ENCODE data around the gene ROR1.

Gene ROR1

GRCh38 chr1:64029037-64029436, 255.2 kb downstream of the ROR1 start:
- DNase-seq (ENCODE audit: low spot score) = no peak

DNA sequence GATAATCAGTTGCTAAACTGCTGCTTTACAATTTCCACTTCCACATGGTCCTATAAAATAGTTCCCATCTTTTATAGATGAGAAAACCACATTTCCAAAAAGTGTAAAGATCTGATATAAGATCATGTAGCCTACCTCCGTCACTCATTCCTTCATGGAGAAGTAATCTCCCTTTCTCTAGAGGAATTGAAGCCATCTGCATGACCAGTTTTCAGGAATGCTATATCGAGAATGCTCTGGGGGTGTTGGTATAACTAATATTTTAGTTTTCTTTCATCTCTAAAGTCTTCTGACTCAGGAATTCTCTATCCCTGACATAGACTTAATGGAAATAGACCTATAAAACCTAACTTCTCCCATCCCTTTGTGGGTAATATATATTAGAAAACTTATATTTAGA, 256.6 kb downstream of the ROR1 start:
- DNase-seq (ENCODE audit: low spot score) = no peak

DNA sequence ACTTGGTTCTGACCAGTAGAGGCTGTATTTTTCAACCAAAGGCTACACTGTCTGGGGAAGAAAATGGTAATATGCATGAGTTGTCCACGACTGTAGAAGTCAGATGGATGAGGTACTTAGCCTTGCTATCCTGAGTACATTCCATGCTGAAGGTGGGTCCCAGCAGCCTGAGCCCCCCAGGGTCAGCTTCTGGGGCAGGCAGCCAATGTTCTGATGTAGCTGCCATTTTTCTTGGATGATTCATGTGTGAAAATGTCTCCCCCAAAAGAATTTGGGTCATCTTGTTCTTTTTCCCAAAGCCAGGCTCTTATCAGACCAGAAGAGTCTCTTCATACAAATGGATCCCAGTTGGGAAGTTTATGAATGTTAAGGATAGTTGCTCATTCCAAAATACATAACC, 257.4 kb downstream of the ROR1 start:
- no peak for DNase-seq (ENCODE audit: low spot score)

DNA sequence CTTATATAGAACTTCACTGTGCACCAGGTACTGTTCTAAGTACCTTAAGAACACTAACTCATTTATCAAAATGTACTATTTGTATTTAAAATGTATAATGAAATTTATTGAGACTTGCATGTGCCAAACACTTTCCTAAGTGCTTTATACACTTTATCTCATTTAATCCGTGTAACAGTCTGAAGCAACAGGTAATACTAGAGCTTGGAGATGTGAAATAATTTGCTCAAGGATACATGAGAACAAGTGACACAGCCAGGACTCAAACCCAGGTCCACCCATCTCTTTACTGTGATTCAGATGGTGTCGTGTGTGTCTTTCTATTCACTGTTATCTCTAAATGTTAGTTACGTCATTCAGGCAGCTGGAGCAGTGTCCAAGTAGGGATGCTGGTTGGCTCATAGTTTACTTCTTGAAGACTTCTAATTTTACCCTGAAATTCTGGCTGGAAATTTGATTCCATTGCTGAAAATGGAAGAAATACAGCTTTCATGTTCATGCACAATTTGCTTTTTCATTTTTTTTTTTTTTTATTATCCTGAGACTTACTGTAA, 259.9 kb downstream of the ROR1 start:
- no peak for DNase-seq (ENCODE audit: low spot score)

GRCh38 chr1:64036549-64036948, 262.7 kb downstream of the ROR1 start:
- DNase-seq (ENCODE audit: low spot score) = no peak

DNA sequence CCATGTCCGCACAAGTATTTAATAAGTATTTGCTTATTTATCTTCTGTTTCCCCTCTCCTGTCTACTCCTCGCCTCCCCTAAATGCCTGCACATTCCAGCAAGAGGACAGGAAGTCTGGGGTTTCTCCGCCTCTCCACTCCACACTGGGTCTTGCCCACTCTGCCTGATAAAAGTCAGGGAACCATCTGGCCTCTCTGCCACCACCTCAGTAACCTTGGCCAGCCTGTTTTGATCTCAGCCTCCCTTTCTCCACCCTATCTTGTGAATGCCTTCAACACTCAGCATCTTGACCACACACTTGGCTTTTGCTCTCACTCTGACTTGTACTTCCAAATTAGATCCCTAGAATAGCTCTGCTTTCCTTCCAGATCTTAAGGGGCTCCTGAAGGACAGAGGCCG, 264.3 kb downstream of the ROR1 start:
- no peak for DNase-seq (ENCODE audit: low spot score)

DNA sequence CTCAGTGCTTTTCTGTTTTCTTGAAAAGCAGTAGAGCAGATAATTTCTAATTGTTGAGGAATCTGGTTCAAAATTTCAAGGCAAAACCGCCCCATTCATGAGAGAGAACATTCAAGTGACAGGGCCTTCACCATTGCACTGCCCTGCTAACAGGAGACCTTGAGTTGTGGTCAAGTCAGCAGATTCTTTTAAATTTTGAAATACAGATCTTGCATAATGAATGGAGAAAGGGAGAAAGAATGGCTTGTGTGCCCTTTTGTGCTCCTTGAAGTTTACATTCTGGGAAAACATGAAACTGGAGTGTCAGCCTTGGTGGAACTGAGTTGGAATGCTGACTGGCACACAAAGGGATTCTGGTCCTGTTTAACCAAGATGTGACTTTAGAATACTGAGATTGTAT, 265.1 kb downstream of the ROR1 start:
- DNase-seq (ENCODE audit: low spot score) = no peak

- no peak for DNase-seq (ENCODE audit: low spot score)
Observed at GRCh38 chr1:64039390-64039926, 265.6 kb downstream of the ROR1 start.

DNA sequence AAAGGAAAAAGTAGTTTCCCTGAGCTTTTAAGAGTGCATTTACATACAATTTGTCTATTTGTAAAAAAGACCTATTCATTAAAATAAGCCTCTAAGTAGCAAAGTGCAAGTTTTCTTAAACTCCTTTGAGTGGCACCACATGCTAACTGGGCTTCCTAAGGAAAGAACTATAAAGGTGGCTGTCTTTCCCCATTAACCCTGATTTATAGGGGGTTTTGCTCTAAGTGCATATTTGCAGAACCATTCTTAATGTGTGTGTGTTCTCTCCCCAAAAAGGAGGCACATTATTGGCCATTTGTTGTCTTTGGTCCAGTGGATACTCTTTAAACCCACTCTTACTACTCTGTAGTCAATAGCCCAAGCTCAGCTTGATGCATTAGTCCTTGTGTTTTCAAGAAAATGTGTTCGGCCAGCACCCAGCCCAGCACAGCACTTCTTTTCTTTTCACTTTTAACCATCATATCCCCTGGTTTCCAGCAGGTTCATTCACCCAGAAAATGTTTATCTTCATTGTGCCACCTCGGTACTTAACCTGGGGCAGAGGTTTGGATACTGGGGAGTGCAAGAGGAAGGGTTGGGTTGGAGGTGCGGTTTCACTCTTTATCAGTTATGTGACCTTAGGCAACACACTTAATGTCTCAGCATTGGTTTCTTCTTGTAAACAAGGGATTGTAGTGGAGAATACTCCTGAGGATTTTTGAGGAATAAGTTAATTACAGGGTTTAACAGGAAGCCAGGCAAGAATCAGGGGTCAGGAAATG, 267.7 kb downstream of the ROR1 start:
- DNase-seq (ENCODE audit: low spot score) = no peak

DNA sequence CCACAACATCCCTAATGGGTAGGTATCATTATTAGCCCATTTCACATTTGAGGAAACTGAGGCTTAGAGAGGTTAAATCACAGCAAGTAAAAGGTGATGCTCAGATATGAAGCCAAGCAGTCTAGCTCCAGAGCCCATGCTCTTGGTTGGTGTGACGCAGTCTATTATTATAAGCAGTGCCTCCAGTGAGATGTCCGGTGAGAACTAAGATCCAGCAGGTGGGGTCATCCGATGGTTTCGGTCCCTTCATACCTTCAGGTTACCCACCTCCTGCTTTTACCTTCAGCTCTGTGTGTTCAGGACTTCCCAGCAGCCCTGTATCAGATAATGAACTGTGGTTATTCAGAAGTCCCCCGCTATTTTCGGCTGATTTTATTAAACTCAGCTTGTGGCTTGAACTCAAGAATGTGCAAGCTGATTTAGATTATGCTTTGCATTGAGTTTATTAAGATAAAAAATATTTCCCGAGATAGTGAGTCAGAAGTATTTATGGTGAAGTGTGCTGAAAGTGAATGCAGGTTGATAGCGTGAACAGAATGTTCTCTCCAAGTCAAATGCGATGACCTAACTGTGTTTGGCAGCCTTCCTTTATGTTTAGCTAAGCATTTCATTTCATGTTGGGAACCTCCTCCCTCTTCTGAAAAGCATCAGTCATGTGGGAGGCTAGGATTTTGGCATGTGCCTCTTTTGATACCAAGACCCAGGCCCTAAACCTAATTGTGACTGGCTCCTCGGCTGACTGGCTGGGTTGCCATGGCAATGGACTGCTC, 268.7 kb downstream of the ROR1 start:
- DNase-seq (ENCODE audit: low spot score) = no peak

GRCh38 chr1:64043288-64043687, 269.5 kb downstream of the ROR1 start:
- DNase-seq (ENCODE audit: low spot score) = no peak

DNA sequence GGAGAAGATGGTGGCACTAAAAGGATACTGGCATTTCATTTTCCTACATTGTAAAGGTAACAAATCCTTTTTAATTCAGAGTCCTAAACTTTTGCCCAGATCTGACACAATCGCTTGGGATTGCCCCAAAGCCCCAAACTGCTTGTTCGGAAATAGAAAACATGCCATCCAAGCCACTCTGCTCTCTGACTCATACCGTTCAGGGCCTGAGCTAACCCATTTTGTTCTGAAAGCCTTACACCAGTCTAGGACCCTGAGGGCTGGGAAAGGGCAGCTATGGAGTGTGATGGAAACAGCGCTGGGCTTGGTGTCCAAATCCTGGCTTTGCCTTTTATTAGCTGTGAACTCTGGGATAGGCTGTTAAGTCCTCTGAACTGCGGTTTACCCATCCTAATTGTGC, 270.2 kb downstream of the ROR1 start:
- no peak for DNase-seq (ENCODE audit: low spot score)

GRCh38 chr1:64046243-64046642, 272.4 kb downstream of the ROR1 start:
- no peak for DNase-seq (ENCODE audit: low spot score)

DNA sequence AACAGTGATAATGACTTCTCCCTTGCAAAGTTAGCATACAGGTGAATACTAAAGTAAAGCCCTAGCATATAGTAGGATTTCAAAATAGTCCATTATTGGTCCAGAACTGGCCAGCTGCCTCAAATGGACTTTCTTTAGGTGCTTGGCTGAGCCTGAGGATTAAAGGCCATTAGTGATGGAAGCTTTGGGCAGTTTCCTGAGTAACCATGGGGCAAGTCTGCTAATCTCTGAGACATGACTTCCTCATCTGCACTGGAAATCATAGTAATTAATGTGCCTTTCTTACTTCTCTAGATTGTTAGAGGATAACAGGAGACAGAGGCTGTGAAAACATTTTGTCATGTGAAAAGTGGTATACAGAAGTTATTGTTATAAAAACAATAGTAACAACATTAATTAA, 273.1 kb downstream of the ROR1 start:
- no peak for DNase-seq (ENCODE audit: low spot score)

- DNase-seq (ENCODE audit: low spot score) = no peak
Observed at GRCh38 chr1:64047549-64047996, 273.8 kb downstream of the ROR1 start.

DNA sequence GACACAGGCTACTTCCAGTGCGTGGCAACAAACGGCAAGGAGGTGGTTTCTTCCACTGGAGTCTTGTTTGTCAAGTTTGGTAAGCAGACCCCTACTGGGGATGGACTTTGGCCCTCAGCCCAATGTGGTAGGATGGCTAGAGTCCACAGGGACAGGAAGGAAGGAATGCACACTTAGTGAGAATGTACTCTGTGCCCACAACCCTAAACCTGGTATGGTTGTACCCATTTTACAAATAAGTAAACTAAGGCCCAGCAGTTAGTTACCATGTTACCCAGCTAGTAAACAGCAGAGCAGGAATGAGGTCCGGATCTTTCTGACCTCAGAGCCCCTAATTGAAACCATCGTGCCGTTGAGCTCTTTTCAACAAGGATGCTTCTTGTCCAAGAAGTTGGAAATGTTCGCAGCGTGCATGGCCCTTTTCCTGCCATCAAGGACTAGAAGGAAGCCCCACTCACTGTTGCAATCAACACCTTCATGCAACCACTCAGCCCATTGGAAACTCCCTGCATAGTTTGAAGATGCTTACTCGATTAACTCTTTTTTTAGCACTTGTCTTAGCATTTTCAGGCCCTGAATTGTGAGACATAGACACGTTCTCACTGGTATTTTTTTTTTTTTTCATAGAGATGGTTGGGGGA, 276.2 kb downstream of the ROR1 start:
- DNase-seq (ENCODE audit: low spot score) = no peak

DNA sequence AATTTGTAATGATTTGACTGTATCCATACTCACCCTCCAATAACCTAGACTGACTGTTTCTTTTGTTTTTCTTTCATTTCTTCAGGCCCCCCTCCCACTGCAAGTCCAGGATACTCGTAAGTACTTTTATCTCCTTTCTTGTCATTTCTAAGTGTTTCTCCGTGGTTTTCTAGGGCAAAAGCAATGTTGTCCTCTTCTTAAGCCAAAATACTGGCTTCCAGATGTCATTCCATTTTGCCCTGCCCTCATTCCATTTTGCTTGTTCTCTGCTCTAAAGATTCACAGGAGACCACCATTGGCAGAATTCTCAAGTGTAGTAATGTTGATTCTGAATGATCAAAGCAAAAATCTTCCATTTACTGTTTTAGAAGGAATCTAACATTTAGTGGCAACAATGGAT, 276.8 kb downstream of the ROR1 start:
- DNase-seq (ENCODE audit: low spot score) = no peak

- no peak for DNase-seq (ENCODE audit: low spot score)
Observed at GRCh38 chr1:64051796-64052195, 278.0 kb downstream of the ROR1 start.

GRCh38 chr1:64052777-64053176, 279.0 kb downstream of the ROR1 start:
- DNase-seq (ENCODE audit: low spot score) = no peak

GRCh38 chr1:64055310-64055709, 281.5 kb downstream of the ROR1 start:
- no peak for DNase-seq (ENCODE audit: low spot score)

DNA sequence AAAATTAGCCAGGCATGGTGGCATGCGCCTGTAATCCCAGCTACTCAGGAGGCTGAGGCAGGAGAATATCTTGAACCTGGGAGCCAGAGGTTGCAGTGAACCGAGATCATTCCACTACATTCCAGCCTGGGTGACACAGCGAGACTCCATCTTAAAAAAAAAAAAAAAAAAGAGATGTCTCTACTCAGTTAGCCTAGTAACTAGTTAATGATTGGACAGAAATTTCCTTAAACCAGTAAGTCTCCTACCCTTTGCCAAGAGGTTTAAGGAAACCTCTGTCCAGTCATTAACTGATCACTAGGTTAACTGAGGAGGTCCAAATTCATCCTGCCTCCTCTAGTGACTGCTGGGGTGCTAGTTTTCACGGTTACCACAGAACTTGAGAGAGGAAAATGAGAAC, 285.7 kb downstream of the ROR1 start:
- no peak for DNase-seq (ENCODE audit: low spot score)

GRCh38 chr1:64060611-64061302, 286.9 kb downstream of the ROR1 start:
- DNase-seq (ENCODE audit: low spot score) = no peak
